HepG2 (cell line): Measurements from ENCODE around the gene MCAM. TPM values are rescaled to one million over a fixed set of nuclear protein-coding genes. Genes with fewer than 3 reads are reported as not detected.

Experiments used
- ATAC-seq: fragments of 200-7000 bp; cut with Tn5 transposase; 3 replicates; pipeline ENCODE4 v1.9.1; 2020; ENCODE audit warnings: mild to moderate bottlenecking, moderate library complexity
- BruUV-seq: library from RNA; stranded (reverse); fragments of 400-500 nt; replicated peaks from 2 replicates; lab custom pipeline; 2021; lab: Mats Ljungman, UMichigan
- CTCF ChIA-PET: fragments of 300-600 bp; formaldehyde crosslinking; extraction: SDS; loops from one replicate; lab custom pipeline; 2021; ENCODE audit warnings: low total read pairs, inconsistent platforms, low intra/inter-chr PET ratio; lab: Yijun Ruan, JAX
- POLR2A ChIA-PET: fragments of 350-600 bp; sonication (Branson Sonifier 250); formaldehyde crosslinking; loops from one replicate; lab custom pipeline; 2020; ENCODE audit warnings: antibody characterized with exemption, inconsistent platforms; lab: Yijun Ruan, JAX
- DNase-seq: peaks from one replicate; pipeline ENCODE4 v3.0.0-alpha.2; 2015; ENCODE audit warnings: low spot score
- FAIRE-seq: peaks from 3 replicates; lab custom pipeline; 2011; peaks lifted over from hg19 to GRCh38; lab: Jason Lieb, UNC
- H2AFZ ChIP-seq: one replicate; pipeline ENCODE4 v1.6.1; 2011; ENCODE audit warnings: low read length, inconsistent platforms
- H3K27ac ChIP-seq: fragments of 300-600 bp; 3 replicates; pipeline ENCODE4 v1.8.0; 2011; ENCODE audit warnings: mixed run types, mild to moderate bottlenecking, mixed read lengths, low read length, inconsistent platforms; ENCODE audit not compliant: insufficient read depth; ENCODE audit errors: extremely low read length
- H3K27me3 ChIP-seq, 2 experiments: fragments of 200-600 bp in 1 of 2; 2 replicates in 1 of 2; 3 replicates in 1 of 2; pipeline versions ENCODE4 v1.6.0 to v1.8.0; 2011; ENCODE audit warnings: low read length in 2 of 2, mild to moderate bottlenecking in 2 of 2, moderate library complexity in 2 of 2, inconsistent platforms in 1 of 2; ENCODE audit not compliant: insufficient read depth in 2 of 2, control insufficient read depth in 1 of 2
- H3K36me3 ChIP-seq, 2 experiments: fragments of 200-600 bp in 1 of 2; replicated peaks in 1 of 2; 2 replicates in 1 of 2; 3 replicates in 1 of 2; pipeline versions ENCODE4 v1.5.1 to v1.8.0; 2011; ENCODE audit warnings: low read length in 2 of 2, inconsistent platforms in 1 of 2; ENCODE audit not compliant: insufficient read depth in 2 of 2, control insufficient read depth in 1 of 2
- H3K4me1 ChIP-seq: 2 replicates; pipeline ENCODE4 v1.5.1; 2012; ENCODE audit warnings: low read length, inconsistent platforms; ENCODE audit not compliant: insufficient read depth
- H3K4me2 ChIP-seq: 2 replicates; pipeline ENCODE4 v1.6.0; 2011; ENCODE audit warnings: low read depth, low read length, inconsistent platforms
- H3K4me3 ChIP-seq, 3 experiments: fragments of 200-600 bp in 1 of 3; sonication (generic), shearing (Covaris generic) in 1 of 3; replicated peaks in 1 of 3; 2 replicates each; pipeline ENCODE4 v1.5.1; 2011 to 2016; ENCODE audit warnings: low read length in 3 of 3, inconsistent platforms in 2 of 3, low read depth in 2 of 3, mild to moderate bottlenecking in 2 of 3, control low read depth in 1 of 3, mixed read lengths in 1 of 3; ENCODE audit not compliant: insufficient read depth in 1 of 3
- H3K79me2 ChIP-seq: one replicate; pipeline ENCODE4 v1.6.1; 2011; ENCODE audit warnings: low read length, inconsistent platforms; ENCODE audit not compliant: insufficient read depth
- H3K9ac ChIP-seq: 2 replicates; pipeline ENCODE4 v1.6.0; 2011; ENCODE audit warnings: mild to moderate bottlenecking, low read depth, low read length, inconsistent platforms; ENCODE audit not compliant: insufficient read depth
- H3K9me3 ChIP-seq: 2 replicates; pipeline ENCODE4 v1.5.1; 2012; ENCODE audit warnings: mild to moderate bottlenecking, low read length
- H4K20me1 ChIP-seq: 2 replicates; pipeline ENCODE4 v1.6.0; 2011; ENCODE audit warnings: inconsistent platforms, mild to moderate bottlenecking, low read length, moderate library complexity; ENCODE audit not compliant: insufficient read depth
- ASH2L ChIP-seq: fragments of 300-600, 200-600 bp; sonication (generic); IDR thresholded peaks from 2 replicates; pipeline ENCODE4 v1.7.0; 2017; ENCODE audit warnings: low read depth, mild to moderate bottlenecking, moderate library complexity, mixed read lengths, low read length; ENCODE audit not compliant: insufficient read length
- ATF7 ChIP-seq, 2 experiments: fragments of 450-650 bp in 1 of 2; sonication (generic) in 1 of 2; formaldehyde crosslinking in 1 of 2; IDR thresholded peaks; 2 replicates each; pipeline versions ENCODE4 v1.4.0 to v1.6.1; 2016 to 2020; ENCODE audit warnings: antibody characterized with exemption in 1 of 2, mild to moderate bottlenecking in 1 of 2, missing genetic modification reagents in 1 of 2
- CBFB ChIP-seq: sonication (generic); formaldehyde crosslinking; IDR thresholded peaks from 2 replicates; pipeline ENCODE4 v1.4.0; 2020; ENCODE audit warnings: missing genetic modification reagents
- CSRNP2 ChIP-seq: sonication (generic); formaldehyde crosslinking; conservative IDR thresholded peaks from 2 replicates; pipeline ENCODE4 v1.8.0; 2022; ENCODE audit warnings: low read depth, missing genetic modification reagents
- HNRNPL ChIP-seq: fragments of 200-400 bp; formaldehyde crosslinking; IDR thresholded peaks from 2 replicates; pipeline ENCODE4 v1.6.1; 2017; ENCODE audit warnings: mild to moderate bottlenecking, low read depth, low read length
- KMT2B ChIP-seq: IDR thresholded peaks from 2 replicates; pipeline ENCODE4 v1.6.1; 2016; ENCODE audit warnings: missing genetic modification reagents, missing compliant biosample characterization
- PAXIP1 ChIP-seq: sonication (generic); formaldehyde crosslinking; conservative IDR thresholded peaks from 2 replicates; pipeline ENCODE4 v1.4.0; 2020; ENCODE audit warnings: mild to moderate bottlenecking, missing genetic modification reagents, moderate library complexity
- RXRB ChIP-seq: IDR thresholded peaks from 2 replicates; pipeline ENCODE4 v1.6.1; 2016; ENCODE audit warnings: borderline replicate concordance, missing genetic modification reagents, missing compliant biosample characterization
- TEAD2 ChIP-seq: sonication (generic); formaldehyde crosslinking; IDR thresholded peaks from 2 replicates; pipeline ENCODE4 v1.9.0; 2021; ENCODE audit warnings: missing genetic modification reagents
- ZGPAT ChIP-seq: IDR thresholded peaks from 2 replicates; pipeline ENCODE4 v1.6.1; 2016; ENCODE audit warnings: mild to moderate bottlenecking
- ZNF550 ChIP-seq: sonication (generic); formaldehyde crosslinking; IDR thresholded peaks from 2 replicates; pipeline ENCODE4 v1.4.0; 2020; ENCODE audit warnings: mild to moderate bottlenecking, missing genetic modification reagents, borderline replicate concordance
- ZNF644 ChIP-seq: IDR thresholded peaks from 2 replicates; pipeline ENCODE4 v1.6.1; 2016; ENCODE audit warnings: low read depth
- ZNF891 ChIP-seq: sonication (generic); formaldehyde crosslinking; IDR thresholded peaks from 2 replicates; pipeline ENCODE4 v1.5.0; 2020; ENCODE audit warnings: mild to moderate bottlenecking, missing genetic modification reagents
- ZSCAN12 ChIP-seq: sonication (generic); formaldehyde crosslinking; IDR thresholded peaks from 2 replicates; pipeline ENCODE4 v1.9.0; 2021; ENCODE audit warnings: mild to moderate bottlenecking, missing genetic modification reagents
- ZSCAN25 ChIP-seq: sonication (generic); formaldehyde crosslinking; IDR thresholded peaks from 2 replicates; pipeline ENCODE4 v1.8.0; 2022; ENCODE audit warnings: mild to moderate bottlenecking, missing genetic modification reagents
- WGBS: methylation state at CpG from one replicate; pipeline ENCODE4 v1.1.6; 2017; ENCODE audit warnings: low lambda C conversion rate; 5-methylcytosine and 5-hydroxymethylcytosine counted together
- in situ Hi-C: cut with HindIII; loops from 2 replicates; pipeline ENCODE4 v1.10.0; 2017; ENCODE audit warnings: low pct_unique_long_range_greater_than_20kb; ENCODE audit not compliant: extremely low pct_ligation_motif_present
- intact Hi-C: fragments of 100-400 bp; cut with micrococcal nuclease; formaldehyde crosslinking; loops from one replicate; pipeline ENCODE4 v1.10.0; 2022; ENCODE audit not compliant: unreplicated experiment
- polyA plus RNA-seq, 8 experiments: library from polyadenylated mRNA; depleted of rRNA in 3 of 8; stranded (reverse) in 7 of 8; unstranded in 1 of 8; fragments of >200 nt; fragmentation: Illumina TruSeq in 4 of 8; extraction: Trizol in 4 of 8; gene quantifications; 2 replicates each; pipeline versions ENCODE4 v1.2.1 to v1.2.3, GENCODE V29; 2011 to 2016; ENCODE audit warnings: low read depth in 4 of 8, missing spikeins in 1 of 8, mixed read lengths in 1 of 8; ENCODE audit not compliant: insufficient read depth in 1 of 8
- total RNA-seq, 5 experiments: library from RNA; depleted of rRNA; stranded (reverse); fragments of >200 nt; fragmentation: Illumina TruSeq; extraction: Trizol; gene quantifications; 2 replicates each; pipeline ENCODE4 v1.2.3, GENCODE V29; 2016; ENCODE audit warnings: low read depth in 1 of 5

Gene MCAM
- total and polyA plus RNA-seq, 2 of the 13 experiments (the other 11 are each of a cell fraction or from before 2014, with no cell fraction given), result 12.1 to 15.2 TPM

- in situ Hi-C loops, result loop anchor here (10.0 kb wide), 1 partner anchor 140 kb away; no protein-coding TSS in a partner anchor
- peak; percentile 97 for DNase-seq
- ChIA-PET CTCF (no interaction called here), POLR2A (interaction anchor here (0.6 to 1.3 kb wide), 7 partner anchors 16 to 42 kb away, joined by 3 to 10 read pairs (median 3); partner anchors contain the start of gene MCAM)
- Histone ChIP-seq H3K4me3 (peak within 1 kb of the TSS; percentile 78 to 94 (median 87)), H3K9ac (peak within 1 kb of the TSS; percentile 86), H4K20me1 (peaks cover 4% of the 10 kb centered on the region; the same call in 1 of the 2 replicates), H3K79me2 (peaks cover 24% of the 10 kb centered on the region), H3K36me3 (peaks cover 8 to 14% of the 10 kb centered on the region in 2 experiments; a peak in 4 of 5 replicates), H3K4me1 (peaks cover 55% of the 10 kb centered on the region), H2AFZ (peak within 1 kb of the TSS; percentile 59), H3K27me3 (no peaks in the 10 kb centered on the region; a peak in 1 of 5 replicates), H3K4me2 (peak within 1 kb of the TSS; percentile 89), H3K27ac (peak within 1 kb of the TSS; percentile 71), H3K9me3 (no peaks in the 10 kb centered on the region)
- peak; percentile 87 for ATAC-seq
- 1% methylated on average over 19 of the region's 54 CpGs for WGBS
- no TSS peak for BruUV-seq
- peak; percentile 98 for FAIRE-seq
- intact Hi-C loops, result loop anchor here (2.0 to 5.0 kb wide), 2 partner anchors 16 to 138 kb away; no protein-coding TSS in a partner anchor
- TF ChIP-seq RXRB (CRISPR knock-in tag), result 0 out of 2 replicates have a peak, but pooled peaks have one; percentile 14
- peak; percentile 22; the same call in 1 of the 2 replicates for TF ChIP-seq CBFB (CRISPR knock-in tag)
- TF ChIP-seq ZNF644 (CRISPR knock-in tag), result no peak
- TF ChIP-seq KMT2B (CRISPR knock-in tag), result 0 out of 2 replicates have a peak, but pooled peaks have one; percentile 48
- no peak for TF ChIP-seq PAXIP1 (CRISPR knock-in tag)
- TF ChIP-seq HNRNPL, result 0 out of 2 replicates have a peak, but pooled peaks have one; percentile 62
- no peak for TF ChIP-seq ZNF550
- TF ChIP-seq ZNF891, result 0 out of 2 replicates have a peak, but pooled peaks have one; percentile 29
- no peak for TF ChIP-seq ZSCAN12 (CRISPR knock-in tag)
- TF ChIP-seq ZSCAN25 (CRISPR knock-in tag), result 0 out of 2 replicates have a peak, but pooled peaks have one; percentile 44
- peak; percentile 74 for TF ChIP-seq ZGPAT (CRISPR knock-in tag)
- TF ChIP-seq TEAD2 (CRISPR knock-in tag), result 0 out of 2 replicates have a peak, but pooled peaks have one; percentile 27
- no peak for TF ChIP-seq ATF7 (IDR thresholded peaks at IDR 0.05)
- TF ChIP-seq ATF7 (CRISPR knock-in tag; IDR thresholded peaks at IDR 0.05), result no peak
- TF ChIP-seq ASH2L, result peak; percentile 90
- TF ChIP-seq CSRNP2 (CRISPR knock-in tag), result no peak
These were observed 17.4 kb upstream of the MCAM start, which contains the start of gene RNF26 for GRCh38 chr11:119334174-119334930. TSS of gene RNF26 (plus strand) at chr11:119334527. CDS start at chr11:119335123, 596 bp downstream.
